A549 (cell line): Measurements from ENCODE around the gene ABCC3. TPM values are rescaled to one million over a fixed set of nuclear protein-coding genes. Genes with fewer than 3 reads are reported as not detected.

Experiments used
- ATAC-seq, 2 experiments: fragments of 200-7000 bp in 1 of 2; fragments of >200 bp in 1 of 2; cut with Nextera tagmentation in 1 of 2; cut with Tn5 transposase in 1 of 2; 3 replicates each; pipeline versions ENCODE4 v1.8.0 to v1.9.1; 2018 to 2020; ENCODE audit warnings: mild to moderate bottlenecking in 1 of 2, moderate library complexity in 1 of 2
- CTCF ChIA-PET: fragments of 300-600 bp; sonication (Branson Sonifier 250); formaldehyde crosslinking; extraction: SDS; loops from one replicate; lab custom pipeline; 2021; ENCODE audit warnings: antibody characterized with exemption, inconsistent platforms; lab: Yijun Ruan, JAX
- POLR2A ChIA-PET: fragments of 350-600 bp; formaldehyde crosslinking; extraction: SDS; loops from one replicate; lab custom pipeline; 2021; ENCODE audit warnings: antibody characterized with exemption, inconsistent platforms; lab: Yijun Ruan, JAX
- DNase-seq, 2 experiments: peaks; one replicate each; pipeline versions ENCODE4 v3.0.0 to v3.0.0-alpha.2; 2011 to 2016; ENCODE audit warnings: low read depth in 1 of 2, low spot score in 1 of 2
- FAIRE-seq: peaks from 2 replicates; lab custom pipeline; 2011; peaks lifted over from hg19 to GRCh38; lab: Jason Lieb, UNC
- H3K27ac ChIP-seq, 2 experiments: fragments of >200 bp; sonication (Bioruptor Twin); formaldehyde crosslinking; 3 replicates each; pipeline ENCODE4 v1.5.1; 2016 to 2017
- H3K4me1 ChIP-seq: fragments of >200 bp; sonication (Bioruptor Twin); formaldehyde crosslinking; 3 replicates; pipeline ENCODE4 v1.6.1; 2016
- H3K4me2 ChIP-seq: fragments of >200 bp; sonication (Bioruptor Twin); formaldehyde crosslinking; 3 replicates; pipeline ENCODE4 v1.6.1; 2016
- H3K4me3 ChIP-seq: fragments of >200 bp; sonication (Bioruptor Twin); formaldehyde crosslinking; 3 replicates; pipeline ENCODE4 v1.5.1; 2016
- H3K9me3 ChIP-seq: fragments of >200 bp; sonication (Bioruptor Twin); formaldehyde crosslinking; 3 replicates; pipeline ENCODE4 v1.6.1; 2016
- ATOH8 ChIP-seq: fragments of 250-450 bp; sonication (Bioruptor Pico); IDR thresholded peaks from 2 replicates; pipeline ENCODE4 v1.5.0; 2020; ENCODE audit warnings: low read depth, mild to moderate bottlenecking, moderate library complexity
- BHLHE40 ChIP-seq: IDR thresholded peaks from 2 replicates; pipeline ENCODE4 v1.6.1; 2012; ENCODE audit warnings: low read depth, low read length, inconsistent platforms
- CBX8 ChIP-seq: fragments of 200-600 bp; sonication (generic); IDR thresholded peaks from 2 replicates; pipeline ENCODE4 v1.6.1; 2016
- EHF ChIP-seq: fragments of 250-450 bp; sonication (Bioruptor Pico); IDR thresholded peaks from 2 replicates; pipeline ENCODE4 v1.5.0; 2020; ENCODE audit warnings: mild to moderate bottlenecking
- EHMT2 ChIP-seq: fragments of 200-600 bp; sonication (generic); IDR thresholded peaks from 2 replicates; pipeline ENCODE4 v1.6.1; 2016; ENCODE audit warnings: antibody characterized with exemption, low read depth, mild to moderate bottlenecking, moderate library complexity
- ELK1 ChIP-seq: fragments of 150-350 bp; IDR thresholded peaks from 2 replicates; pipeline ENCODE4 v1.6.1; 2014; ENCODE audit warnings: low read depth, mild to moderate bottlenecking, low read length
- EP300 ChIP-seq, 2 experiments: fragments of >200 bp; sonication (Bioruptor Twin); formaldehyde crosslinking; IDR thresholded peaks; 2 replicates in 1 of 2; 3 replicates in 1 of 2; pipeline ENCODE4 v1.6.1; 2016 to 2017
- FOSB ChIP-seq: fragments of 250-450 bp; sonication (Bioruptor Pico); IDR thresholded peaks from 2 replicates; pipeline ENCODE4 v1.5.0; 2020; ENCODE audit warnings: mild to moderate bottlenecking, moderate library complexity
- HEYL ChIP-seq: fragments of 250-450 bp; sonication (Bioruptor Pico); IDR thresholded peaks from 2 replicates; pipeline ENCODE4 v1.8.0; 2021; ENCODE audit warnings: mild to moderate bottlenecking, moderate library complexity
- HMGXB4 ChIP-seq: fragments of 250-450 bp; sonication (Bioruptor Pico); IDR thresholded peaks from 2 replicates; pipeline ENCODE4 v1.5.0; 2021; ENCODE audit warnings: mild to moderate bottlenecking, moderate library complexity, borderline replicate concordance
- JUN ChIP-seq, 2 experiments: fragments of >200 bp; sonication (Bioruptor Twin); formaldehyde crosslinking; IDR thresholded peaks; 2 replicates in 1 of 2; 3 replicates in 1 of 2; pipeline ENCODE4 v1.6.1; 2016 to 2017
- JUNB ChIP-seq: fragments of >200 bp; sonication (Bioruptor Twin); formaldehyde crosslinking; IDR thresholded peaks from 2 replicates; pipeline ENCODE4 v1.6.1; 2016
- KDM1A ChIP-seq: fragments of 200-600 bp; sonication (generic); IDR thresholded peaks from 2 replicates; pipeline ENCODE4 v1.6.1; 2016; ENCODE audit warnings: low read depth, mild to moderate bottlenecking
- KDM5A ChIP-seq: fragments of 200-600 bp; sonication (generic); IDR thresholded peaks from 2 replicates; pipeline ENCODE4 v1.6.1; 2016; ENCODE audit warnings: antibody characterized with exemption, mild to moderate bottlenecking
- MAFK ChIP-seq: fragments of 450-650 bp; IDR thresholded peaks from 2 replicates; pipeline ENCODE4 v1.6.1; 2014; ENCODE audit not compliant: partially characterized antibody
- MAZ ChIP-seq: fragments of 150-350 bp; IDR thresholded peaks from 2 replicates; pipeline ENCODE4 v1.6.1; 2014; ENCODE audit warnings: antibody characterized with exemption, low read depth, low read length, borderline replicate concordance
- MYC ChIP-seq: IDR thresholded peaks from 2 replicates; pipeline ENCODE4 v1.6.1; 2012; ENCODE audit warnings: mild to moderate bottlenecking, inconsistent platforms, low read length, improper control_type of control experiment, borderline replicate concordance
- NFE2L2 ChIP-seq: fragments of 150-350 bp; conservative IDR thresholded peaks from 2 replicates; pipeline ENCODE4 v1.6.1; 2014; ENCODE audit warnings: low read length
- RARB ChIP-seq: fragments of 250-450 bp; sonication (Bioruptor Pico); IDR thresholded peaks from 2 replicates; pipeline ENCODE4 v1.8.0; 2021; ENCODE audit warnings: mild to moderate bottlenecking, moderate library complexity
- RCOR1 ChIP-seq: fragments of 150-350 bp; IDR thresholded peaks from 2 replicates; pipeline ENCODE4 v1.6.1; 2014; ENCODE audit warnings: antibody characterized with exemption, low read length, low read depth
- RNF2 ChIP-seq: fragments of 200-600 bp; sonication (generic); IDR thresholded peaks from 2 replicates; pipeline ENCODE4 v1.6.1; 2016; ENCODE audit warnings: low read depth, mild to moderate bottlenecking, antibody characterized with exemption, moderate library complexity, borderline replicate concordance
- TFCP2L1 ChIP-seq: fragments of 250-450 bp; sonication (Bioruptor Pico); IDR thresholded peaks from 2 replicates; pipeline ENCODE4 v1.5.0; 2021; ENCODE audit warnings: mild to moderate bottlenecking
- ZC3H11A ChIP-seq: fragments of 450-650 bp; IDR thresholded peaks from 2 replicates; pipeline ENCODE4 v1.6.1; 2014; ENCODE audit warnings: antibody characterized with exemption, mild to moderate bottlenecking
- ZFP36 ChIP-seq: fragments of 450-650 bp; IDR thresholded peaks from 2 replicates; pipeline ENCODE4 v1.6.1; 2014; ENCODE audit warnings: borderline replicate concordance; ENCODE audit not compliant: partially characterized antibody
- WGBS: methylation state at CpG from one replicate; pipeline ENCODE4 v1.1.6; 2017; ENCODE audit errors: missing lambda C conversion rate; 5-methylcytosine and 5-hydroxymethylcytosine counted together
- polyA plus RNA-seq, 4 experiments: library from polyadenylated mRNA; depleted of rRNA in 3 of 4; stranded (reverse); fragments of >200 nt; fragmentation: RNase III in 1 of 4; extraction: RNeasy Plus Mini Kit Qiagen cat#74134 plus additional on column Dnase treatment in 1 of 4; gene quantifications; 2 replicates in 3 of 4; 3 replicates in 1 of 4; pipeline ENCODE4 v1.2.3, GENCODE V29; 2011 to 2017

Gene ABCC3
- polyA plus RNA-seq, 2 of the 4 experiments (the other 2 are of a cell fraction), result 248 to 342 TPM

GRCh38 chr17:50590946-50591737 lies 43.5 kb upstream of the ABCC3 start:
- DNase-seq, result no peak
- ChIA-PET CTCF (interaction anchor here (1.1 to 1.7 kb wide), 6 partner anchors 8 to 118 kb away, joined by 3 to 7 read pairs (median 4); no protein-coding TSS in a partner anchor), POLR2A (no interaction called here)
- no peak overlapping the region for H3K4me3 ChIP-seq
- no peak overlapping the region for H3K27ac ChIP-seq
- no peaks in the 10 kb centered on the region for H3K9me3 ChIP-seq
- TF ChIP-seq JUN (IDR thresholded peaks at IDR 0.05) (no peak), ZFP36 (no peak), EHF (no peak), MAFK (no peak), TFCP2L1 (CRISPR knock-in tag) (no peak), RNF2 (no peak), KDM5A (no peak), KDM1A (no peak), MAZ (no peak), ATOH8 (CRISPR knock-in tag) (no peak), MYC (no peak), ELK1 (no peak), JUNB (no peak), HEYL (no peak), ZC3H11A (no peak), RARB (CRISPR knock-in tag) (no peak), EP300 (IDR thresholded peaks at IDR 0.05) (no peak), EHMT2 (no peak)
- TF ChIP-seq, all 56 proteins: peak for 0
- Histone ChIP-seq H3K4me2 (no peak overlapping the region), H3K4me1 (no peaks in the 10 kb centered on the region)
- ATAC-seq (no peak), FAIRE-seq (no peak)
- WGBS, result 94% methylated on average over 22 of the region's 24 CpGs

GRCh38 chr17:50593321-50593720 lies 41.4 kb upstream of the ABCC3 start:
- FAIRE-seq (no peak), ATAC-seq (no peak; a peak in 1 of 6 replicates), DNase-seq (no peak)
- TF ChIP-seq JUNB, result no peak
- TF ChIP-seq HMGXB4 (CRISPR knock-in tag), result no peak
- no peak for TF ChIP-seq CBX8
- no peak for TF ChIP-seq ZC3H11A
- TF ChIP-seq BHLHE40, result no peak
- no peak for TF ChIP-seq RCOR1
- no peak for TF ChIP-seq FOSB
- no peak for TF ChIP-seq MAZ
- no peak for TF ChIP-seq NFE2L2
- ChIA-PET CTCF (interaction anchor here (0.6 to 2.2 kb wide), 4 partner anchors 33 to 128 kb away, joined by 3 to 10 read pairs (median 4); no protein-coding TSS in a partner anchor), POLR2A (no interaction called here)
- Histone ChIP-seq H3K4me1 (no peaks in the 10 kb centered on the region), H3K4me3 (no peak overlapping the region), H3K9me3 (no peaks in the 10 kb centered on the region), H3K27ac (no peak overlapping the region), H3K4me2 (no peak overlapping the region)
- WGBS, result 82% methylated on average over 10 of the region's 10 CpGs
